Stimulated activated CD8-positive, alpha-beta memory T cell treated with anti-CD3 and anti-CD28 coated beads, Interleukin-2, amount 100 ng/mL, for 1 hour (primary cell): ENCODE results near the gene PVALEF.
"Not testable (repeated sequence)": the region's sequence is repeated elsewhere in the genome, so short reads cannot be mapped to it uniquely, and the experiment has no call there.

Experiments
- DNase-seq, 2 donors: peaks; one replicate each; pipeline ENCODE4 v3.0.0-alpha.2; 2020; ENCODE audit warnings: low read depth in 2 of 2

PVALEF gene

GRCh38 chr17:81218991-81219390 is 53.7 kb downstream of the PVALEF start:
- no peak for DNase-seq

- no peak for DNase-seq
These were observed 54.3 kb downstream of the PVALEF start for GRCh38 chr17:81219476-81220180.

GRCh38 chr17:81221371-81221841 is 56.1 kb downstream of the PVALEF start:
- no peak for DNase-seq

GRCh38 chr17:81221842-81222619 is 56.7 kb downstream of the PVALEF start:
- no peak for DNase-seq

GRCh38 chr17:81222620-81222905 is 57.3 kb downstream of the PVALEF start:
- no peak for DNase-seq

- DNase-seq = peak; percentile 100
These were observed 57.8 kb downstream of the PVALEF start, which contains the start of gene CEP131 for GRCh38 chr17:81222906-81223761. TSS of gene CEP131 (minus strand) at chr17:81222965. CDS start at chr17:81220056, 2,909 bp downstream.

- no peak for DNase-seq
These were observed 58.4 kb downstream of the PVALEF start for GRCh38 chr17:81223762-81224130.

GRCh38 chr17:81227630-81228029 is 62.3 kb downstream of the PVALEF start:
- DNase-seq = not testable (repeated sequence)

- DNase-seq = no peak
These were observed 63.1 kb downstream of the PVALEF start for GRCh38 chr17:81228420-81228819.

GRCh38 chr17:81228834-81229665 is 63.7 kb downstream of the PVALEF start:
- no peak for DNase-seq

- DNase-seq = no peak
These were observed 64.3 kb downstream of the PVALEF start for GRCh38 chr17:81229666-81229920.

GRCh38 chr17:81230043-81230820 is 64.9 kb downstream of the PVALEF start:
- no peak for DNase-seq

- DNase-seq = no peak
These were observed 65.9 kb downstream of the PVALEF start for GRCh38 chr17:81231121-81231645.

- DNase-seq = no peak
These were observed 66.7 kb downstream of the PVALEF start for GRCh38 chr17:81231766-81232581.
